GM04504 (cell line): Measurements from ENCODE around the gene NQO2.
A peak's percentile ranks its signal among the peaks of the same experiment; 100 is the strongest.
"Not testable (repeated sequence)": the region's sequence is repeated elsewhere in the genome, so short reads cannot be mapped to it uniquely, and the experiment has no call there.

Source experiments
- DNase-seq: peaks from one replicate; pipeline ENCODE4 v3.0.0-alpha.2; 2012; ENCODE audit warnings: low read depth

The NQO2 gene

DNA sequence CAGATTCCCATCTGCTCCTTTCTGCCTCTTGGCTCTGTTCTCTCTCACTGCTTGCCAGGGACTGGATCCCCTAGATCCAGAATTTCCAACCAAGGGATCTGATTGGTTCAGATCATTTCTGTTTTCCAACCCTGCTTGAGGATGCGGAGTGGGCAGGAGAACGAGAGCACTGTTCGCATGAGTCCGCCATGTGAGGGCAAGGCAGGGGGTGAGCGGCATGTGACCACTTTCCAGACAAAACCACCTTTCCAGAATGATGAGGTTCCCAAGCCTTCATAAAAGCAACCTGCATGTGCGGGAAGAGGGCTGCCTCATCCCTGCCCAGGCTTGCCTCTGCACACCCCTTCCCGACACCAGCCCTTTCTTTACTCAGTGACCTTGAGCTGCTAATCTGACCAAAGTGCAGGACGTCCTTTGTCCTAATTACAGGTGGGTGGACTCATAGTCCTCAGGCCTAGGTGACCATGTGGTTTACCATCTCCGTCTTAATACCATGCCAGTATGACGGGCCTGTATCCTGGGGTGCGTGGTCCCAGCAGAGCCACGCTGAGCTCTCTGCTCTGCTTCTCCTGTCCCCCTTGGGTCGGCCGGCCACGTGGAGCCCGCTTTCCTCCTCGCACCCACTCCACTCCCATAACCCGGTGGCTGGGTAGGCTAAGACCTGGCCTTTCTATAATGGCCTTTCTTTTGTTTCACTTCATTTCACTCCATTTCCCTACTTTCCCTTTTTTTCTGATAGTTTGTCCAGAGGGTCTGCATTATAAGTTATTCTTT, 14.4 kb downstream of the NQO2 start:
- DNase-seq = no peak

- no peak for DNase-seq
Observed at GRCh38 chr6:3014675-3015066, 15.0 kb downstream of the NQO2 start.

- DNase-seq = no peak
Observed at GRCh38 chr6:3015144-3015543, 15.4 kb downstream of the NQO2 start.

- DNase-seq = no peak
Observed at GRCh38 chr6:3016473-3017280, 17.0 kb downstream of the NQO2 start.

DNA sequence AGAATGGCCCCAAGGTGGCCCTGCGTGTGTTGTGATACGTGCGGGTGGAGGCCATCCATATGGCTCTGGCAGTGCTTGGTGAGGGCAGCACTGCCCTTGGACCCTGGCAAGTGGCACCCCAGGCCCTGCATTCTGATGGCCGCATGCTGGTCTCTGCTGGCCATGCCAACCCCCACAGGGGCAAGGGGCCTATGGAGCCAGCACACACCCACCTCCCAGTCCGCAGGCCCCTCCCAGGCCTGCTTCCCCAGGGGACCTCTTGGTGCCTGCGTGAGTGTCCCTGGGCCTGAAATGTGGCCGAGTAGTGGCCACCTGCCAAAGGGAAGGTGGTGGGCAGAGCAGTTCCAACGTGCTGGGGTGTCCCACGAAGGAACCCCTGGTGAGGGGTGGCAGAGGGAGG, 17.6 kb downstream of the NQO2 start:
- no peak for DNase-seq

GRCh38 chr6:3019065-3019464, 19.4 kb downstream of the NQO2 start:
- no peak for DNase-seq

DNA sequence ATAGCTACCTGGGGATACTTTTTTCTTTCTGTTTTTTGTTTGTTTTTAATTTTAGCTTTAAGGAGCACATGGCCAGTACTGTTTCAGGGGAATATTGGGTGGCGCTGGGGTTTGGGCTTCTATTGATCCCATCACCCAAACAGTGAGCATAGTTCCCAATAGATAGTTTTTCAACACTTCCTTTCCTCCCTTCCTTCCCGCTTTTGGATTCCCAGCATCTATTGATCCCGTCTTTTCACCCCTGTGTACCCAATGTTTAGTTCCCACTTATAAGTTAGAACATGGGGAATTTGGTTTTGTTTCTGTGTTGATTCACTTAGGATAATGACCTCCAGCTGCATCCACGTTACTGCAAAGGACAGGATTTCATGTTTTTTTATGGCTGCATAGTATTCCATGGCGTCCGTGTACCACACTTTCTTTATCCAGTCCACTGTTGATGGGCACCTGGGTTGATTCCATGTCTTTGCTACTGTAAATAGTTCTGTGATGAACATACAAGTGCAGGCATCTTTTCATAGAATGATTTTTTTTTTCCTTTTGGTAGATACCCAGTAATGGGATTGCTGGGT, 20.1 kb downstream of the NQO2 start:
- no peak for DNase-seq

- not testable (repeated sequence) for DNase-seq
Observed at GRCh38 chr6:3020976-3021598, 21.4 kb downstream of the NQO2 start.

DNA sequence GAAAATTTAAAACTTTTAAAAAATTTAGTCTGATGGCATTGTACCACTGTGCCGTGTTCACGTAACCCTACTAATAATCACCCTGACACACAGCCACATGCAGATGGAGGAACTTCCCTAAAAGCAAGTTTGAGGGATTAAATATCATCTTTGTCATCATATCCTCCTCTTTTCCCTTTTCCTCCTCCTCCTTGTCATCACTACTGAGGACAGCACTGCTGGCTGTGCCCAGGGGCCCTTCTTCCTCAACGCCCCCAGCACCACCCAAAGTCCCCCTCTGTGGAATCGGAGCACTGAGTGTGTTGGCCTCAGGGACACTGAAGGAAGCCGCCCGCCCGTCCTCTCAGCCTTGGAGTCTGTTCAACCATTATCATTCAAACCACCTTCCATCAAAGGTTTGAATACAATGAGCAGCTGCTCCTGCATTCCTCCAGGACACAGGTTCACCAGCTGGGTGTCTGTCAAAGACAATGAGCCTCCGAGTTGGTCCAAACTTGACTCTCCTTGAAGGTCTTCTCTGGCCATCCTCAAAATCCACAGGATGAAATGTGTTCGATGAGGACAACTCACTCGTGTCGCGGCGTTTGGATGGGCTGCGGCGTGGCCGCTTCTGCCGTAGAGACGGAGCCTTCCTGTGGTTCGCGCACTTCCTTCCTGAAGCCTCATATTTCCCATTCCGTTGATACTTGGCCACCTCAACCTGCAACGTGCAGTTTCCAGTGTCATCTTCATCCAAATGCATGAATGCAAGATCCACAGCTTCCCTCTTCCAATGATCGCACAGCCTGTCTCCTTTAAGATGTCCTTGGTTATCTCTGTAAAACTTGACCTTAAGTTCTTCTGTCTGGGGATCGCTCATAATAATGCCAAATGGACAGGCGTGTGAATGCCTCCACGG, 23.3 kb downstream of the NQO2 start:
- DNase-seq = no peak

- peak; percentile 93 for DNase-seq
Observed at GRCh38 chr6:3023663-3024483, 24.2 kb downstream of the NQO2 start.

- DNase-seq = no peak
Observed at GRCh38 chr6:3026791-3027626, 27.3 kb downstream of the NQO2 start.

- not testable (repeated sequence) for DNase-seq
Observed at GRCh38 chr6:3028156-3028555, 28.5 kb downstream of the NQO2 start.

- no peak for DNase-seq
Observed at GRCh38 chr6:3031857-3032640, 32.4 kb downstream of the NQO2 start.

DNA sequence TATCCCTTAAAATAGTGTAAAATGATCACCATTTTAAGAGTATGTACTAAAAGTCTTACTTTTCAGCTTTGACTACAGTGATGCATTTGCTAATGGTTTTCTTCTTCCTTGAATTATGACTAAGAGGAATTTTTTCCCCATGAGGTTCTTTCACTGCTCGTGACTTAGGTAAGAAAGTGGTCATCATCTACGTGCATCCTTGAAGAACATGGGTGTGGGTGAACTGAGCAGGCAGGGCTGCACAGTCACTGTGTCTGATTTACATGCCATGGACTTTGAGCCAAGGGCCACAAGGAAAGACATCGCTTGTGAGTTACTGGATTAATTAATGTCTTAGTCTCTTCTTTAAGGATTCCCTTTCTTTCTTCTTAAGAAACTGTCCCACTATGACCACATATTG, 33.3 kb downstream of the NQO2 start:
- no peak for DNase-seq

DNA sequence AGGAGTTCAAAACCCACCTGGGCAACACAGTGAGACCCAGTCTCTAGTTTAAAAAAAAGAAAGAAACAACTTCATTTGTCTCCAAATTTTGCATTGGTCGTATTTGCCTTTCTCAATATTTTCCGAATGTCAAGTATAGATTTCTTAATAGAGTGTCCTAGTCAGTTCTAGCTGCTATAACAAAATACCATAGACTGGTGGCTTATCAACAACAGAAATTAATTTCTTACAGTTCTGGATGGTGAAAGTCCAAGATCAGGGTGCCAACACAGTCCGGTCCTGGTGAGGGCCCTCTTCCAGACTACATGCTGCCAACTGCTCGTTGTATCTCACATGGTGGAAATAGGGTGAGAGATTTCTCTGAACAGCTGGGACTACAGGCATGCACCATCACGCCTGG, 34.0 kb downstream of the NQO2 start:
- DNase-seq = no peak

GRCh38 chr6:3035397-3035796, 35.7 kb downstream of the NQO2 start:
- no peak for DNase-seq

DNA sequence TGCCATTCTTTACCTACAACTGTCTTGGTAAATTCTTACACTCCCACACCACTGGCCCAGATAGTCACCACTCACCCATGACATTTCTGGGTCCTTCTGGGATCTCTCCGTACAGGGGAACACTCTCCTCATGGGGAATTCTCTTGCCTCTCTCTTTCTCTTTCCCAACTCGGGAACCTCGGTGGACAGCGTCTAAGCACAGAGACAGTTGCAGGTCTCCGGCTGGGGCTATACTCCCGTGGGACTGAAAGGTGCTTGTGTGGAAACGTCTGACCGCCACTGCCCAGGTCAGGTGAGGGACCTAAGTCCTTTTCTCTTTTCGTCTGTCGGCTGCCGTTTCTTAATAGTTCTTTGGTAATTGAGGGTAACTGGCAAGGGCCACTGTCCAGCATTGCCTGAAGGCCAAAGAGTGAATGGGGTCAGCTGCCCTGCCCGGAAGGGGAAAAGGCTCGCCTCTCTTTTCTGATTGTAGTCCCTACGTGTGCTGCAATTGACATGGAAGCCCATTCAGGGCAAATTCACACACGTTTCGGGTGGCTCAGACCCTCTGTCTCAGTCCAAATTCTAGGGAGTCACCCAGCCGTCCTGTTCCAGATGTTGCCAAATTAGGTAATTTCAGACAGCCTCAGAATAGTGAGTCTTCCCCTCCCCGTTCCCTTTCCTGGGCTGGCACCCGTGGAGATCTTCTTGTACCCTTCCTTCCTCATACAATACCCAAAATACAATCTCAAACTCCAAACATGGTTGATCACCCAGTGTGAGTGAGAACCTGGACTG, 37.4 kb downstream of the NQO2 start:
- DNase-seq = no peak
